Jurkat, Clone E6-1 (cell line): ENCODE measurements around the gene KCNIP4.
"Not testable (repeated sequence)": the region's sequence is repeated elsewhere in the genome, so short reads cannot be mapped to it uniquely, and the experiment has no call there.

ENCODE experiments used
- DNase-seq: peaks from one replicate; pipeline ENCODE4 v3.0.0-alpha.2; 2011; ENCODE audit warnings: low read depth, low spot score
- H3K4me3 ChIP-seq: 2 replicates; pipeline ENCODE4 v1.5.1; 2011; ENCODE audit warnings: mild to moderate bottlenecking, low read length, control low read depth, moderate library complexity

The KCNIP4 gene

GRCh38 chr4:21366312-21366711 is 582.3 kb downstream of the KCNIP4 start:
- DNase-seq: no peak
- no peak overlapping the region for H3K4me3 ChIP-seq

GRCh38 chr4:21363701-21364100 is 584.9 kb downstream of the KCNIP4 start:
- no peak overlapping the region for H3K4me3 ChIP-seq
- no peak for DNase-seq

- not testable (repeated sequence) for H3K4me3 ChIP-seq, DNase-seq
Measured at GRCh38 chr4:21352354-21352753, 596.2 kb downstream of the KCNIP4 start.

- DNase-seq: no peak
- H3K4me3 ChIP-seq: no peak overlapping the region
Measured at GRCh38 chr4:21347142-21347541, 601.4 kb downstream of the KCNIP4 start.

GRCh38 chr4:21327976-21328700 is 620.4 kb downstream of the KCNIP4 start:
- H3K4me3 ChIP-seq: no peak overlapping the region
- no peak for DNase-seq

GRCh38 chr4:21320034-21320433 is 628.5 kb downstream of the KCNIP4 start:
- DNase-seq: no peak
- H3K4me3 ChIP-seq: no peak overlapping the region

- no peak for DNase-seq
- H3K4me3 ChIP-seq: no peak overlapping the region
Measured at GRCh38 chr4:21307709-21308108, 640.9 kb downstream of the KCNIP4 start.

- H3K4me3 ChIP-seq: no peak overlapping the region
- DNase-seq: no peak
Measured at GRCh38 chr4:21304540-21304887, 644.1 kb downstream of the KCNIP4 start.

GRCh38 chr4:21290562-21290961 is 658.0 kb downstream of the KCNIP4 start:
- peak; percentile 64 for DNase-seq

GRCh38 chr4:21276046-21276445 is 672.5 kb downstream of the KCNIP4 start:
- H3K4me3 ChIP-seq: no peak overlapping the region
- no peak for DNase-seq

More at GRCh38 chr4:21290562-21290961, 658.0 kb downstream of the KCNIP4 start:
- no peak overlapping the region for H3K4me3 ChIP-seq

GRCh38 chr4:21271439-21272052 is 677.0 kb downstream of the KCNIP4 start:
- no peak overlapping the region for H3K4me3 ChIP-seq
- DNase-seq: no peak

GRCh38 chr4:21248331-21248730 is 700.2 kb downstream of the KCNIP4 start:
- H3K4me3 ChIP-seq: no peak overlapping the region
- DNase-seq: no peak

- H3K4me3 ChIP-seq: no peak overlapping the region
- no peak for DNase-seq
Measured at GRCh38 chr4:21242163-21242562, 706.4 kb downstream of the KCNIP4 start.

- H3K4me3 ChIP-seq: no peak overlapping the region
- DNase-seq: no peak
Measured at GRCh38 chr4:21226637-21227538, 721.7 kb downstream of the KCNIP4 start.

- H3K4me3 ChIP-seq: no peak overlapping the region
- no peak for DNase-seq
Measured at GRCh38 chr4:21211846-21212245, 736.7 kb downstream of the KCNIP4 start.

- no peak overlapping the region for H3K4me3 ChIP-seq
- no peak for DNase-seq
Measured at GRCh38 chr4:21209860-21210259, 738.7 kb downstream of the KCNIP4 start.

- H3K4me3 ChIP-seq: no peak overlapping the region
- DNase-seq: no peak
Measured at GRCh38 chr4:21205821-21206531, 742.6 kb downstream of the KCNIP4 start.

GRCh38 chr4:21203416-21203815 is 745.2 kb downstream of the KCNIP4 start:
- no peak for DNase-seq
- no peak overlapping the region for H3K4me3 ChIP-seq

GRCh38 chr4:21202959-21203358 is 745.6 kb downstream of the KCNIP4 start:
- H3K4me3 ChIP-seq: no peak overlapping the region
- no peak for DNase-seq
